GM12864 (cell line): ENCODE data around the gene RPL10.

ENCODE experiments used
- DNase-seq: peaks from one replicate; pipeline ENCODE4 v3.0.0-alpha.2; 2011; ENCODE audit warnings: low read depth
- H3K4me3 ChIP-seq: 2 replicates; pipeline ENCODE4 v1.5.1; 2011; ENCODE audit warnings: mild to moderate bottlenecking, low read depth, low read length, control low read depth
- TF ChIP-seq, protein P1 (sequence below): IDR thresholded peaks from 2 replicates; pipeline ENCODE4 v1.5.1; 2011; ENCODE audit warnings: low read depth, mild to moderate bottlenecking, moderate library complexity, low read length, control low read depth, inconsistent platforms; ENCODE audit errors: missing control alignments

RPL10 gene

DNA sequence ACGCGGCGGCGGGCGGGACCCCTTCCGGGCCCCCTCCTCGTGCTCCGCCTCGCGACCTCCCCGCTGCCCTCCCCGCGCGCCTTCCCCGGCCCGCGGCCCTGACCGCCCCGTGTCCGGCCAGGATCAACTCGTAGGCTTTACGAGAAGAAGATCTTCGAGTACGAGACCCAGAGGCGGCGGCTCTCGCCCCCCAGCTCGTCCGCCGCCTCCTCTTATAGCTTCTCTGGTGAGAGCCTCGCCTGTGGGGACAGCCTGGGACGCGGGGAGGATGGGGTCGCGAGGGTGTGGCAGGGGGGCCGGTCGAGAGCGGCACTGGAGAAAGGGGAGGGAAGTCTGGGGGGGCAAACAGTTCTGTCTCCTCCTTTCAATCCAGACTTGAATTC lies 18.6 kb upstream of the RPL10 start:
- TF ChIP-seq, protein P1, sequence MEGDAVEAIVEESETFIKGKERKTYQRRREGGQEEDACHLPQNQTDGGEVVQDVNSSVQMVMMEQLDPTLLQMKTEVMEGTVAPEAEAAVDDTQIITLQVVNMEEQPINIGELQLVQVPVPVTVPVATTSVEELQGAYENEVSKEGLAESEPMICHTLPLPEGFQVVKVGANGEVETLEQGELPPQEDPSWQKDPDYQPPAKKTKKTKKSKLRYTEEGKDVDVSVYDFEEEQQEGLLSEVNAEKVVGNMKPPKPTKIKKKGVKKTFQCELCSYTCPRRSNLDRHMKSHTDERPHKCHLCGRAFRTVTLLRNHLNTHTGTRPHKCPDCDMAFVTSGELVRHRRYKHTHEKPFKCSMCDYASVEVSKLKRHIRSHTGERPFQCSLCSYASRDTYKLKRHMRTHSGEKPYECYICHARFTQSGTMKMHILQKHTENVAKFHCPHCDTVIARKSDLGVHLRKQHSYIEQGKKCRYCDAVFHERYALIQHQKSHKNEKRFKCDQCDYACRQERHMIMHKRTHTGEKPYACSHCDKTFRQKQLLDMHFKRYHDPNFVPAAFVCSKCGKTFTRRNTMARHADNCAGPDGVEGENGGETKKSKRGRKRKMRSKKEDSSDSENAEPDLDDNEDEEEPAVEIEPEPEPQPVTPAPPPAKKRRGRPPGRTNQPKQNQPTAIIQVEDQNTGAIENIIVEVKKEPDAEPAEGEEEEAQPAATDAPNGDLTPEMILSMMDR = no peak
- H3K4me3 ChIP-seq = peak overlapping the region; percentile 88
- DNase-seq = no peak

DNA sequence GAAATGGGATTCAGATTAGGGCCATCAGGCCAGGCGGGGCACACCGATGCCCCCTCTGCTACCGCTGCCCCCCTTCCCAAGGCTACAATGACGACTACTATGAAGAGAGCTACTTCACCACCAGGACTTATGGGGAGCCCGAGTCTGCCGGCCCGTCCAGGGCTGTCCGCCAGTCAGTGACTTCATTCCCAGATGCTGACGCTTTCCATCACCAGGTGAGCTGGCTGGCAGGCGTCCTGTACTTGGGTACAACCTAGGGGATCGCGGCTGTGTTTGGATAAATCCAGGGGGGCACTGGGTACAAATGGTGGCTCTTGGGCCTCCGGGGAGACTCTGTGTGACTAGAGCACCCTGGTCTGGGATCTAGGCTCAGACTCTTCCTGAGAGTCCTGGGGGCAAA lies 18.0 kb upstream of the RPL10 start:
- DNase-seq = no peak
- TF ChIP-seq, protein P1 = no peak
- H3K4me3 ChIP-seq = peak overlapping the region; percentile 88

DNA sequence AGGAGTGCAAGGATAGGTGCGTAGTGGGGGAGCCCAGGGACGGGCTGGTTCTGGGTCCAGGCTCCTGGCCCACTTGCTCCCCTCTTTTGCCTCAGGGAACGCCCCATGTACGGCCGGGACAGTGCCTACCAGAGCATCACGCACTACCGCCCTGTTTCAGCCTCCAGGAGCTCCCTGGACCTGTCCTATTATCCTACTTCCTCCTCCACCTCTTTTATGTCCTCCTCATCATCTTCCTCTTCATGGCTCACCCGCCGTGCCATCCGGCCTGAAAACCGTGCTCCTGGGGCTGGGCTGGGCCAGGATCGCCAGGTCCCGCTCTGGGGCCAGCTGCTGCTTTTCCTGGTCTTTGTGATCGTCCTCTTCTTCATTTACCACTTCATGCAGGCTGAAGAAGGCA lies 17.4 kb upstream of the RPL10 start:
- TF ChIP-seq, protein P1 = no peak
- H3K4me3 ChIP-seq = peak overlapping the region; percentile 88
- DNase-seq = no peak

DNA sequence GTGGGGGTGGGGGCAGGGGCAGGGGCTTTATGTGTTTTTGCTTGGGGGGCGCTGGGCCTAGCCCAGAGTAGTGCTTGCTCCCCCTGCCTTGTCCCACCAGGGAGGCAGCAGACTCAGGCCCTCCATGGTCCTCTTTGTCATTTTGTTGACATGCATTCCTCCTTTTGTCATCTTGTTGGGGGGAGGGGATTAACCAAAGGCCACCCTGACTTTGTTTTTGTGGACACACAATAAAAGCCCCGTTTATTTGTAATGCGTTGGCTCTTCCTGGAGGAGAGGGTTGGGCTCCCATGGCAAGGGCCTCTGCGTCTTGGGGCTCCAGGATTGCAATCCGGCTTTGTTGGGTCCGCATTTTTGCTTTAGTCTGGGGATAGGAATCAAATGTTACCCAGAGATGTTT lies 16.9 kb upstream of the RPL10 start:
- no peak for DNase-seq
- TF ChIP-seq, protein P1 = no peak
- H3K4me3 ChIP-seq = no peak overlapping the region

DNA sequence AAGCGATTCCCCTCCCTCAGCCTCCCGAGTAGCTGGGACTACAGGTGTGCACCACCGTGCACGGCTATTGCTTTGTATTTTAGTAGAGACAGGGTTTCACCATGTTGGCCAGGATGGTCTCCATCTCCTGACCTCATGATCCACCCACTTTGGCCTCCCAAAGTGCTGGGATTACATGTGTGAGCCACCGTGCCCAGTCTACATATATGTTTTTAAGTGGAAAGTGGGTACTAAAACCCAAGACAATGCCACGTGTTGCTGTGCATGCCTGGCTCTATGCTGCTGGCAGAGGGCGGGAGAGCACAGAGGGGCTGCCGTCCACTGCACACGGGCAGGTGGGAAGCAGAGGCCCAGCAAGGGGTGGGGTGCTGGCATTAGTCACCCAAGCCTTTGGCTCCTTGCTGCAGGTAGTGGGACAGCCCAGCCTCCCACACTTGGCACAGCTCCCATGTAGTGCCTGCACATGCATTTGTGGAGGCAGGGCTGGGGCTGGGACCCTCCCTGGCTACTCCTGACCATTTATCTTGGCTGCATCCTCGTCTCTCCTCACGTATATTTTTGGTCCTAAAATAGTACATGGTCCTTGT lies 15.6 kb upstream of the RPL10 start:
- TF ChIP-seq, protein P1 = no peak
- no peak for DNase-seq
- H3K4me3 ChIP-seq = no peak overlapping the region

DNA sequence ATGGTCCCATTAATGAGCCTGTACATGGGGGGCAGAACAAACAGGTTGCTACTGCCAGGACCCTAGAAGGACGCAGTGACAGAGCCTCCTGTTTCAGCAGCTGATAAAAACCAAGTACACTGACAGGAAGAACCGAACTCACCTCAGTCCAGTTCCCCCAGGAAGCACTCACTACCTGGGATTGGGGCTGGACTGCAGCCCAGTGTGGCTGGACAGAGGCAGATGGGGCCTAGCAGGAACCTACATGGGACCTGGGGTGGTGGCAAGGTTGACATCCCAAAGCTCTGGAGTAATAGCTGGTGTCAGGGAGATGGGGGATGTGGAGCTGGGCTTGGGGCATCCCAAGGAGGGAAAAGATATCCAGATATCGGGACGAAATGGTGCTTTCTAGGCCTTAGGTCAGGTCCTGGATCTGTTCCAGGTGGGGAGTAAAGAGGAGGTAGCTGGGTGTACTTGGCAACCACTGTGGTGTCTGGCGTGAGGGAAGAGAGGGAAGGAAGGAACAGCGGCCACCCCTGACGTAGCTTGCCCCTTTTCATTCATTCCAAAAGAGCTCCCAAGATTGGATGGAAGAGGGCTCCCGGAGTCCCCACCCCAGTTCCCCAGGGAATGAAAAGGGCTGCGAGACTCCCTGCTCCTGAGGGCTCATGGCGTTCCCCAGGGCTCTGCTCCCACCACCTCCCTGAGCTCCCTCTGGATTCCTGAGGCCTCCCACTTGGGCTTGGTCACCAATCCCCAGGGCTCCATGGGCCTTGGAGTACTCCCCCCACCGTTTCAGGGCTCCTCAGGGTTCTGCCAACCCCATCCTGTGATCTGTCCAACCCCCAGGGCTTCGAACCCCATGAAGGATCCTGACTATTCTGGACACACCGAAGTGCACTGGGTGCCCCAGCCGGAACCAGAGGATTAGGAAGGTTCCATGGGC lies 14.6 kb upstream of the RPL10 start:
- TF ChIP-seq, protein P1 = no peak
- no peak overlapping the region for H3K4me3 ChIP-seq
- DNase-seq = no peak
